Neural progenitor cell (in vitro differentiated cells): ENCODE results near the gene GOLGA7B. TPM values are rescaled to one million over a fixed set of nuclear protein-coding genes. Genes with fewer than 3 reads are reported as not detected.

Source experiments
- DNase-seq: peaks from one replicate; pipeline ENCODE4 v3.0.0-alpha.2; 2016; ENCODE audit warnings: low spot score
- H2AFZ ChIP-seq: fragments of 200-600 bp; sonication (generic); replicated peaks from 2 replicates; pipeline ENCODE4 v1.6.1; 2016; ENCODE audit warnings: antibody characterized with exemption
- H3F3A ChIP-seq: fragments of 200-600 bp; sonication (generic); 2 replicates; pipeline ENCODE4 v1.6.1; 2016; ENCODE audit warnings: antibody characterized with exemption, low read depth
- H3K27ac ChIP-seq: fragments of 200-600 bp; sonication (generic); 2 replicates; pipeline ENCODE4 v1.5.1; 2016; ENCODE audit warnings: mild to moderate bottlenecking
- H3K27me3 ChIP-seq: fragments of 200-600 bp; sonication (generic); 2 replicates; pipeline ENCODE4 v1.6.1; 2016; ENCODE audit warnings: mild to moderate bottlenecking, moderate library complexity
- H3K36me3 ChIP-seq: fragments of 200-600 bp; sonication (generic); 2 replicates; pipeline ENCODE4 v1.5.1; 2016
- H3K4me1 ChIP-seq: fragments of 200-600 bp; sonication (generic); 2 replicates; pipeline ENCODE4 v1.6.1; 2016; ENCODE audit warnings: mixed run types
- H3K4me2 ChIP-seq: fragments of 200-600 bp; sonication (generic); 2 replicates; pipeline ENCODE4 v1.6.1; 2016
- H3K4me3 ChIP-seq: fragments of 200-600 bp; sonication (generic); 2 replicates; pipeline ENCODE4 v1.5.1; 2016
- H3K79me2 ChIP-seq: fragments of 200-600 bp; sonication (generic); 2 replicates; pipeline ENCODE4 v1.6.1; 2016; ENCODE audit warnings: low read depth
- H3K9ac ChIP-seq: fragments of 200-600 bp; sonication (generic); 2 replicates; pipeline ENCODE4 v1.6.1; 2016
- H3K9me3 ChIP-seq: fragments of 200-600 bp; sonication (generic); 2 replicates; pipeline ENCODE4 v1.5.1; 2016; ENCODE audit warnings: low read depth
- H4K20me1 ChIP-seq: fragments of 200-600 bp; sonication (generic); 2 replicates; pipeline ENCODE4 v1.6.1; 2016; ENCODE audit warnings: low read depth
- H3K27ac Mint-ChIP-seq: 3 replicates; pipeline ENCODE4 v1.8.0; 2021; ENCODE audit warnings: mixed read lengths
- H3K27me3 Mint-ChIP-seq: 2 replicates; pipeline ENCODE4 v1.8.0; 2022; ENCODE audit warnings: low read depth, mild to moderate bottlenecking, inconsistent platforms, moderate library complexity, mixed read lengths; ENCODE audit not compliant: insufficient read depth
- H3K36me3 Mint-ChIP-seq: 3 replicates; pipeline ENCODE4 v1.8.0; 2021; ENCODE audit warnings: mixed read lengths
- H3K4me1 Mint-ChIP-seq: 3 replicates; pipeline ENCODE4 v1.8.0; 2021; ENCODE audit warnings: mixed read lengths
- H3K4me3 Mint-ChIP-seq: 3 replicates; pipeline ENCODE4 v1.8.0; 2021; ENCODE audit warnings: mild to moderate bottlenecking, moderate library complexity, mixed read lengths
- H3K9me3 Mint-ChIP-seq: 3 replicates; pipeline ENCODE4 v1.8.0; 2020; ENCODE audit warnings: mixed read lengths
- CTCF ChIP-seq: fragments of 200-600 bp; sonication (generic); IDR thresholded peaks from 2 replicates; pipeline ENCODE4 v1.5.1; 2017; ENCODE audit warnings: antibody characterized with exemption, mild to moderate bottlenecking
- EZH2 ChIP-seq: fragments of 200-600 bp; sonication (generic); IDR thresholded peaks from 2 replicates; pipeline ENCODE4 v1.6.1; 2017; ENCODE audit warnings: antibody characterized with exemption, mild to moderate bottlenecking, moderate library complexity
- EZH2phosphoT487 ChIP-seq: fragments of 200-600 bp; sonication (generic); IDR thresholded peaks from 2 replicates; pipeline ENCODE4 v1.6.1; 2017; ENCODE audit warnings: antibody characterized with exemption
- total RNA-seq: library from RNA; depleted of rRNA; stranded (reverse); fragments of >200 nt; gene quantifications from 2 replicates; pipeline ENCODE4 v1.2.3, GENCODE V29; 2015; ENCODE audit warnings: low replicate concordance

The GOLGA7B gene
- total RNA-seq, 1 donor from 2014 or later: not detected

- H3K4me3 Mint-ChIP-seq: no peak overlapping the region
- Histone ChIP-seq H3K27me3 (peaks cover 80% of the 10 kb centered on the region), H3K4me1 (no peaks in the 10 kb centered on the region), H3K4me3 (no peak overlapping the region), H3K36me3 (no peaks in the 10 kb centered on the region), H3F3A (no peaks in the 10 kb centered on the region), H4K20me1 (peaks cover 28% of the 10 kb centered on the region), H3K9ac (no peak overlapping the region), H3K79me2 (no peaks in the 10 kb centered on the region), H2AFZ (no peak overlapping the region), H3K9me3 (no peaks in the 10 kb centered on the region), H3K4me2 (no peak overlapping the region), H3K27ac (no peak overlapping the region)
- no peak for DNase-seq
- H3K4me1 Mint-ChIP-seq: peaks cover 9% of the 10 kb centered on the region
- no peak overlapping the region for H3K27ac Mint-ChIP-seq
- TF ChIP-seq EZH2phosphoT487: no peak
- TF ChIP-seq CTCF: no peak
- no peak for TF ChIP-seq EZH2
- H3K27me3 Mint-ChIP-seq: peaks cover 30% of the 10 kb centered on the region
- no peaks in the 10 kb centered on the region for H3K9me3 Mint-ChIP-seq
- H3K36me3 Mint-ChIP-seq: no peaks in the 10 kb centered on the region
Measured at GRCh38 chr10:97852840-97853405, 3.3 kb downstream of the GOLGA7B start.

- TF ChIP-seq CTCF: no peak
- no peak for TF ChIP-seq EZH2
- no peak for TF ChIP-seq EZH2phosphoT487
- Histone ChIP-seq H3K4me2 (no peak overlapping the region), H2AFZ (no peak overlapping the region), H3K36me3 (no peaks in the 10 kb centered on the region), H3K4me3 (no peak overlapping the region), H3K79me2 (no peaks in the 10 kb centered on the region), H3K27ac (no peak overlapping the region), H3K9me3 (no peaks in the 10 kb centered on the region), H3K9ac (no peak overlapping the region), H3F3A (no peaks in the 10 kb centered on the region), H3K4me1 (no peaks in the 10 kb centered on the region), H3K27me3 (peaks cover 62% of the 10 kb centered on the region), H4K20me1 (peaks cover 17% of the 10 kb centered on the region)
- Mint-ChIP-seq H3K9me3 (no peaks in the 10 kb centered on the region), H3K4me1 (peaks cover 4% of the 10 kb centered on the region), H3K27ac (no peak overlapping the region), H3K36me3 (no peaks in the 10 kb centered on the region), H3K27me3 (peaks cover 22% of the 10 kb centered on the region), H3K4me3 (no peak overlapping the region)
- DNase-seq: no peak
Measured at GRCh38 chr10:97854743-97855142, 5.1 kb downstream of the GOLGA7B start.

GRCh38 chr10:97858001-97858439 lies 8.4 kb downstream of the GOLGA7B start:
- DNase-seq: no peak
- no peaks in the 10 kb centered on the region for H3K79me2 ChIP-seq
- no peaks in the 10 kb centered on the region for H3K36me3 ChIP-seq
- no peak overlapping the region for H3K9ac ChIP-seq
- H3K4me3 ChIP-seq: no peak overlapping the region
- no peaks in the 10 kb centered on the region for H4K20me1 ChIP-seq
- no peak overlapping the region for H3K4me2 ChIP-seq
- no peak overlapping the region for H2AFZ ChIP-seq
- no peak overlapping the region for H3K27ac ChIP-seq
- H3K9me3 ChIP-seq: no peaks in the 10 kb centered on the region
- Mint-ChIP-seq H3K27me3 (peaks cover 9% of the 10 kb centered on the region), H3K36me3 (no peaks in the 10 kb centered on the region), H3K27ac (no peak overlapping the region), H3K4me3 (no peak overlapping the region), H3K4me1 (peaks cover 19% of the 10 kb centered on the region), H3K9me3 (no peaks in the 10 kb centered on the region)
- peaks cover 31% of the 10 kb centered on the region for H3K27me3 ChIP-seq
- no peaks in the 10 kb centered on the region for H3K4me1 ChIP-seq
- no peaks in the 10 kb centered on the region for H3F3A ChIP-seq
- TF ChIP-seq EZH2phosphoT487 (no peak), EZH2 (no peak), CTCF (no peak)
